Measurements from ENCODE around the gene CAT. TPM values are rescaled to one million over a fixed set of nuclear protein-coding genes. Genes with fewer than 3 reads are reported as not detected.

The CAT gene
- total and polyA plus RNA-seq, 4 donors, result 91.8 to 319 (median 106) TPM

GRCh38 chr11:34510673-34511072 is 71.9 kb downstream of the CAT start:
- H3K27me3 ChIP-seq (ENCODE audit: control insufficient read depth in 3 of 3, insufficient read depth in 3 of 3, low read length in 2 of 3), result no peaks in the 10 kb centered on the region
- H3K4me3 ChIP-seq, result no peak overlapping the region
- no peak for TF ChIP-seq CTCF (IDR thresholded peaks at IDR 0.05; ENCODE audit: control extremely low read depth, extremely low read depth)
- ATAC-seq (ENCODE audit: insufficient read depth, low FRiP score) (no peak), DNase-seq (no peak)
- peaks cover 0 to 23% (median 5%) of the 10 kb centered on the region in 5 donors for H3K4me1 ChIP-seq (ENCODE audit: control insufficient read depth in 5 of 5, insufficient read depth in 5 of 5, low read length in 5 of 5)
- 94 to 98% methylated on average over 2 of the region's 2 CpGs for WGBS, 2 donors
- H3K9me3 ChIP-seq (ENCODE audit: control insufficient read depth in 4 of 4, insufficient read depth in 3 of 4, low read length in 3 of 4), result no peaks in the 10 kb centered on the region
- H3K27ac ChIP-seq (ENCODE audit: low read depth in 1 of 2, low read length in 1 of 2), result no peak overlapping the region
- H3K9ac ChIP-seq (ENCODE audit: insufficient read depth in 1 of 2, low read length in 2 of 2), result no peak overlapping the region
- H3K36me3 ChIP-seq (ENCODE audit: control insufficient read depth in 4 of 4, insufficient read depth in 4 of 4, low read length in 4 of 4), result no peaks in the 10 kb centered on the region

GRCh38 chr11:34512840-34513681 is 74.3 kb downstream of the CAT start:
- Histone ChIP-seq H3K36me3 (ENCODE audit: control insufficient read depth in 4 of 4, insufficient read depth in 4 of 4, low read length in 4 of 4) (no peaks in the 10 kb centered on the region), H3K4me3 (no peak overlapping the region), H3K4me1 (ENCODE audit: control insufficient read depth in 5 of 5, insufficient read depth in 5 of 5, low read length in 5 of 5) (peaks cover 0 to 16% (median 4%) of the 10 kb centered on the region in 5 donors), H3K27me3 (ENCODE audit: control insufficient read depth in 3 of 3, insufficient read depth in 3 of 3, low read length in 2 of 3) (no peaks in the 10 kb centered on the region), H3K9ac (ENCODE audit: insufficient read depth in 1 of 2, low read length in 2 of 2) (no peak overlapping the region), H3K9me3 (ENCODE audit: control insufficient read depth in 4 of 4, insufficient read depth in 3 of 4, low read length in 3 of 4) (no peaks in the 10 kb centered on the region), H3K27ac (ENCODE audit: low read depth in 1 of 2, low read length in 1 of 2) (no peak overlapping the region)
- DNase-seq, result peak; percentile 50 to 70 (median 59)
- peak; percentile 21 for TF ChIP-seq CTCF (IDR thresholded peaks at IDR 0.05; ENCODE audit: control extremely low read depth, extremely low read depth)
- peak; percentile 92 for ATAC-seq (ENCODE audit: insufficient read depth, low FRiP score)
- 69% methylated on average over 24 of the region's 24 CpGs for WGBS, 2 donors

DNA sequence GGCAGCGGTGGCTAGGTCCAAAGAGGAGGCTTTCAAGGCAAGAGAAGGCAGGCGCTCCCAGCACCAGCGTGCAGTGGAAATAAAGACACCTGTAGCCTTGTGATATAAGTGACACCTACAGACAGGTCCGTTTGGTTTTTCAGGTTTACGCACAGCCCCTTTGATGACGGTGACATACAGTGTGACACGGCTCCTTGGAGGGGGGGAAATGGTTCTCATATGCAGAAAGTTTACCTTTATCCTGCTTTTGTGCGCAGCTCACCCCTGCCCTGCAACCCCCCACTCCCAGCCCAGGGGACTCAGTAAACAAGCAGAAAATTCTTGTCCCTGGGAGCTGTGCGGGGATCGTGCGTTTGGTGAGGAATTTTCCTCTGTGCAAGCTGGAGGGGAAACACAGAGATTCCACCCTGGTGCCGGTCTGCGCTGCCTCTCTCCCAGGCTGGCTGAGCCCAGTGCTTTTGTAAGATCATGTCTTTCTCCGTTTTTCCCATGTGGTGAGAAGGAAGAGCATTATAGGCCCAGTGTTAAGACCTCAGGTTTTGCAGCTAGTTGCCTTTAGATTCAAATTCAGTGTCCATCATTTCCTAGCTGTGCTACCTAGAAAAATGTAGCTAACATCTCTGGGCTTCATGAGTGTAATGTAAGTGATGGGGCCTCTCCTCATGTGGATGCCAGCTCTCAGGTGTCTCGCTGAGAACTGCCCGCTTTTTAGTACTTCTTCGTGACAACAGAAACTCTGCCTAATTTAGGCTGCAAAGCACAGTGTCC is 75.1 kb downstream of the CAT start, which contains the start of gene ELF5:
TSS of gene ELF5 (minus strand) at position 113 of the 768 bp plus-strand sequence. CDS start 8,045 bp downstream, outside the sequence.
- no peak within 1 kb of the TSS for H3K27ac ChIP-seq (ENCODE audit: low read depth in 1 of 2, low read length in 1 of 2)
- 78 to 83% methylated on average over 17 of the region's 17 CpGs for WGBS, 2 donors
- no peaks in the 10 kb centered on the region for H3K27me3 ChIP-seq (ENCODE audit: control insufficient read depth in 3 of 3, insufficient read depth in 3 of 3, low read length in 2 of 3)
- H3K9me3 ChIP-seq (ENCODE audit: control insufficient read depth in 4 of 4, insufficient read depth in 3 of 4, low read length in 3 of 4), result no peaks in the 10 kb centered on the region
- DNase-seq (peak; percentile 53 to 74 (median 59)), ATAC-seq (ENCODE audit: insufficient read depth, low FRiP score) (peak; percentile 19)
- peaks cover 0 to 12% (median 4%) of the 10 kb centered on the region in 5 donors for H3K4me1 ChIP-seq (ENCODE audit: control insufficient read depth in 5 of 5, insufficient read depth in 5 of 5, low read length in 5 of 5)
- no peak within 1 kb of the TSS for H3K4me3 ChIP-seq
- H3K9ac ChIP-seq (ENCODE audit: insufficient read depth in 1 of 2, low read length in 2 of 2), result no peak within 1 kb of the TSS
- no peaks in the 10 kb centered on the region for H3K36me3 ChIP-seq (ENCODE audit: control insufficient read depth in 4 of 4, insufficient read depth in 4 of 4, low read length in 4 of 4)
- TF ChIP-seq CTCF (IDR thresholded peaks at IDR 0.05; ENCODE audit: control extremely low read depth, extremely low read depth), result no peak

All from lung (tissue), 12 donors.